ENCODE measurements around the gene FOXJ2.

DNA sequence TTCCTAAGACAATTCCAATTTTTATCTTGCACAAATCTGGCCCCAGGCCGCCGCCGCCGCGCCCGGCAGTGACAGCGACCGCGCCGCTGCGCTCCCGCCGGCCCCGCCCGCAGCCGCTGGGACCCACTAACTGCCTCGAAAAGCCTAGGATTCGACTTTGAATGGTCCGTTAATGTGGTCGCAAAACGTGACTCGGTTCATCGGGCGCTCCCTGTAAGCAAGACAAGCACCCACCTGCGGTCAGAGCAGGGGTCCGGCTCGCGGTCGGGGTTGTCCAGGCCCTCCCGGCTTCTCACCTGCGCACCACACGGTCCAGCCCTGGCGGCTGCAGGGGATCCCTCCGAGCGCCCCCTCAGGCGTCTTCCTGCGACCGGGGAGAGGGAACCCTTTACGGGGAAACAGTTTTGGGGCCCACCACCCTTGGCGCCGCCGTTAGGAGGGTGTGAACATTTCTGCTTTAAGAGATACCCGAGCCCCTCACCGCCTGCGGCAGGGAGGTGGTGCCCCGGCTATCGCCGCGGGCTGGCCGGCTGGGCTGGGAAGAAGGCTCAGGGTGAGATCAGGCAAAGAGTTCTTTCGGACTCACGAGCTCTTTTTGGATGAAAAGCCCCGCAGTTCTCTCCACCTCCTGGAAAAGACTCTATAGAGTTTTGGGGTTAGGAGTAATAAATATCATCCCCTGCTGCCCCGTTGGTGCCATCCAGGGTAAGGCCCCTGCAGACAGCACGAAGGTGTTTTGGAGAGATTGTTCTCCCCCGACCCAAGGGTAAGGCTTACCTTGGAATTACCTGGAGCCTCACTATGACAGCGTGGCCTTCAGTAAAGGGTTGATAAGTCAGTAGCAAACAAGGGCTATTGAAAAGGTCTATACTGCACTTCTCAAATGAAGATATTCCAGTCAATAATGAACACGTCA, 13.6 kb upstream of the FOXJ2 start:
- TF ChIP-seq, protein P1, sequence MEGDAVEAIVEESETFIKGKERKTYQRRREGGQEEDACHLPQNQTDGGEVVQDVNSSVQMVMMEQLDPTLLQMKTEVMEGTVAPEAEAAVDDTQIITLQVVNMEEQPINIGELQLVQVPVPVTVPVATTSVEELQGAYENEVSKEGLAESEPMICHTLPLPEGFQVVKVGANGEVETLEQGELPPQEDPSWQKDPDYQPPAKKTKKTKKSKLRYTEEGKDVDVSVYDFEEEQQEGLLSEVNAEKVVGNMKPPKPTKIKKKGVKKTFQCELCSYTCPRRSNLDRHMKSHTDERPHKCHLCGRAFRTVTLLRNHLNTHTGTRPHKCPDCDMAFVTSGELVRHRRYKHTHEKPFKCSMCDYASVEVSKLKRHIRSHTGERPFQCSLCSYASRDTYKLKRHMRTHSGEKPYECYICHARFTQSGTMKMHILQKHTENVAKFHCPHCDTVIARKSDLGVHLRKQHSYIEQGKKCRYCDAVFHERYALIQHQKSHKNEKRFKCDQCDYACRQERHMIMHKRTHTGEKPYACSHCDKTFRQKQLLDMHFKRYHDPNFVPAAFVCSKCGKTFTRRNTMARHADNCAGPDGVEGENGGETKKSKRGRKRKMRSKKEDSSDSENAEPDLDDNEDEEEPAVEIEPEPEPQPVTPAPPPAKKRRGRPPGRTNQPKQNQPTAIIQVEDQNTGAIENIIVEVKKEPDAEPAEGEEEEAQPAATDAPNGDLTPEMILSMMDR (IDR thresholded peaks at IDR 0.05) = no peak
- TF ChIP-seq POLR2A (IDR thresholded peaks at IDR 0.05) = no peak

Data from right lobe of liver (tissue), 4 donors.